Peyer's patch (tissue), 4 donors: ENCODE measurements around the gene TPM1.

Source experiments
- POLR2A ChIP-seq, 2 donors: fragments of 450-650 bp; IDR thresholded peaks; one replicate each; pipeline ENCODE4 v1.5.1; 2017; ENCODE audit warnings: antibody characterized with exemption in 2 of 2, mild to moderate bottlenecking in 2 of 2, moderate library complexity in 2 of 2
- TF ChIP-seq, protein P1 (sequence below), 6 experiments: fragments of 450-650 bp in 4 of 6; fragments of 200-600 bp in 2 of 6; sonication (generic) in 1 of 6; IDR thresholded peaks; one replicate each; pipeline ENCODE4 v1.5.1; 2017 to 2019; ENCODE audit warnings: antibody characterized with exemption in 6 of 6, mild to moderate bottlenecking in 3 of 6, moderate library complexity in 1 of 6

DNA sequence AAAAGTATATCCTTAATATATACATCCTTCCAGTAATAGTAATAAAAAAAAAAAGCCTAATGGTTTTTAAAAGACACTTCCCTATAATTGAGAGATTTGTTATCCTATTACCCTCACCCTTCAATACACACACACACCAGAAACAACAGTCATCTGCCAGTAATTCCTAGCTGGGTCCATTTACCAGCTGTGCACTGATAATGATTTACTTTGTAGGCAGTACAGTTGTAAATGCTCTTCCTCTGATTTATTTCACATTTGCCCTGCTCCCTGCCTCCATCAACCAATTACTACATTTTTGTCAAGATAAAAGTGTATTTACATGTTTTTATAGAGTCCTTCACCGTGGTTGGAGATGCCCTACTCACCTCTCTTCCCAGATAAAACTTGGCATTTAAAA, 12.4 kb downstream of the TPM1 start:
- TF ChIP-seq, protein P1, sequence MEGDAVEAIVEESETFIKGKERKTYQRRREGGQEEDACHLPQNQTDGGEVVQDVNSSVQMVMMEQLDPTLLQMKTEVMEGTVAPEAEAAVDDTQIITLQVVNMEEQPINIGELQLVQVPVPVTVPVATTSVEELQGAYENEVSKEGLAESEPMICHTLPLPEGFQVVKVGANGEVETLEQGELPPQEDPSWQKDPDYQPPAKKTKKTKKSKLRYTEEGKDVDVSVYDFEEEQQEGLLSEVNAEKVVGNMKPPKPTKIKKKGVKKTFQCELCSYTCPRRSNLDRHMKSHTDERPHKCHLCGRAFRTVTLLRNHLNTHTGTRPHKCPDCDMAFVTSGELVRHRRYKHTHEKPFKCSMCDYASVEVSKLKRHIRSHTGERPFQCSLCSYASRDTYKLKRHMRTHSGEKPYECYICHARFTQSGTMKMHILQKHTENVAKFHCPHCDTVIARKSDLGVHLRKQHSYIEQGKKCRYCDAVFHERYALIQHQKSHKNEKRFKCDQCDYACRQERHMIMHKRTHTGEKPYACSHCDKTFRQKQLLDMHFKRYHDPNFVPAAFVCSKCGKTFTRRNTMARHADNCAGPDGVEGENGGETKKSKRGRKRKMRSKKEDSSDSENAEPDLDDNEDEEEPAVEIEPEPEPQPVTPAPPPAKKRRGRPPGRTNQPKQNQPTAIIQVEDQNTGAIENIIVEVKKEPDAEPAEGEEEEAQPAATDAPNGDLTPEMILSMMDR (IDR thresholded peaks at IDR 0.05) = no peak
- no peak for TF ChIP-seq POLR2A (IDR thresholded peaks at IDR 0.05)
